CD4-positive, CD25-positive, alpha-beta regulatory T cell (primary cell): Measurements from ENCODE around the gene MAPRE2. TPM values are rescaled to one million over a fixed set of nuclear protein-coding genes. Genes with fewer than 3 reads are reported as not detected.

Experiments used
- ATAC-seq, 2 donors: fragments of 150-1000 bp; cut with Tn5 transposase; one replicate each; pipeline ENCODE4 v1.10.0; 2021; ENCODE audit warnings: low read depth in 2 of 2, moderate number of reproducible peaks in 2 of 2, moderate library complexity in 1 of 2
- DNase-seq, 3 donors: peaks; one replicate each; pipeline versions ENCODE4 v3.0.0 to v3.0.0-alpha.2; 2012 to 2022; ENCODE audit warnings: mixed read lengths in 1 of 3
- H3K27ac ChIP-seq: one replicate; pipeline ENCODE4 v1.7.0; 2013; ENCODE audit warnings: mild to moderate bottlenecking, low read length; ENCODE audit not compliant: insufficient read depth, poor library complexity, severe bottlenecking
- H3K27me3 ChIP-seq: one replicate; pipeline ENCODE4 v1.7.0; 2013; ENCODE audit warnings: low read length; ENCODE audit not compliant: control insufficient read depth, insufficient read depth
- H3K36me3 ChIP-seq: one replicate; pipeline ENCODE4 v1.7.0; 2013; ENCODE audit warnings: mild to moderate bottlenecking, low read length, moderate library complexity; ENCODE audit not compliant: control insufficient read depth, insufficient read depth
- H3K4me1 ChIP-seq: 2 replicates; pipeline ENCODE4 v1.7.0; 2013; ENCODE audit warnings: mild to moderate bottlenecking, low read length; ENCODE audit not compliant: insufficient read depth, control insufficient read depth, poor library complexity, severe bottlenecking
- H3K4me3 ChIP-seq: one replicate; pipeline ENCODE4 v1.7.0; 2013; ENCODE audit warnings: low read depth, mild to moderate bottlenecking, low read length, moderate library complexity
- H3K9me3 ChIP-seq, 2 experiments: 1 replicate in 1 of 2; 2 replicates in 1 of 2; pipeline ENCODE4 v1.7.0; 2013; ENCODE audit warnings: low read length in 2 of 2, mild to moderate bottlenecking in 1 of 2, moderate library complexity in 1 of 2; ENCODE audit not compliant: control insufficient read depth in 2 of 2
- H3K27ac Mint-ChIP-seq, 3 donors: one replicate each; pipeline ENCODE4 v1.8.0; 2020 to 2022; ENCODE audit warnings: mild to moderate bottlenecking in 3 of 3, mixed read lengths in 3 of 3, moderate library complexity in 2 of 3
- H3K27me3 Mint-ChIP-seq: one replicate; pipeline ENCODE4 v1.8.0; 2022; ENCODE audit warnings: mild to moderate bottlenecking, mixed read lengths
- H3K36me3 Mint-ChIP-seq: one replicate; pipeline ENCODE4 v1.8.0; 2020; ENCODE audit warnings: mixed read lengths
- H3K4me1 Mint-ChIP-seq, 4 donors: one replicate each; pipeline ENCODE4 v1.8.0; 2020 to 2022; ENCODE audit warnings: mixed read lengths in 4 of 4, mild to moderate bottlenecking in 1 of 4
- H3K4me3 Mint-ChIP-seq, 4 donors: one replicate each; pipeline ENCODE4 v1.8.0; 2020 to 2022; ENCODE audit warnings: mild to moderate bottlenecking in 4 of 4, mixed read lengths in 4 of 4, moderate library complexity in 3 of 4
- H3K9me3 Mint-ChIP-seq, 7 donors: one replicate each; pipeline ENCODE4 v1.8.0; 2020 to 2022; ENCODE audit warnings: mixed read lengths in 7 of 7, mild to moderate bottlenecking in 3 of 7, moderate library complexity in 2 of 7
- polyA plus RNA-seq, 4 donors: library from polyadenylated mRNA; unstranded; fragments of 300-500 nt; fragmentation: Illumina TruSeq; gene quantifications; one replicate each; pipeline ENCODE4 v1.2.3, GENCODE V29; 2021
- total RNA-seq: library from RNA; stranded (reverse); gene quantifications from one replicate; pipeline ENCODE4 v1.2.3, GENCODE V29; 2022

Gene MAPRE2
- total and polyA plus RNA-seq, 5 donors from 2014 or later: 62.2 to 82.5 (median 67.3) TPM

DNA sequence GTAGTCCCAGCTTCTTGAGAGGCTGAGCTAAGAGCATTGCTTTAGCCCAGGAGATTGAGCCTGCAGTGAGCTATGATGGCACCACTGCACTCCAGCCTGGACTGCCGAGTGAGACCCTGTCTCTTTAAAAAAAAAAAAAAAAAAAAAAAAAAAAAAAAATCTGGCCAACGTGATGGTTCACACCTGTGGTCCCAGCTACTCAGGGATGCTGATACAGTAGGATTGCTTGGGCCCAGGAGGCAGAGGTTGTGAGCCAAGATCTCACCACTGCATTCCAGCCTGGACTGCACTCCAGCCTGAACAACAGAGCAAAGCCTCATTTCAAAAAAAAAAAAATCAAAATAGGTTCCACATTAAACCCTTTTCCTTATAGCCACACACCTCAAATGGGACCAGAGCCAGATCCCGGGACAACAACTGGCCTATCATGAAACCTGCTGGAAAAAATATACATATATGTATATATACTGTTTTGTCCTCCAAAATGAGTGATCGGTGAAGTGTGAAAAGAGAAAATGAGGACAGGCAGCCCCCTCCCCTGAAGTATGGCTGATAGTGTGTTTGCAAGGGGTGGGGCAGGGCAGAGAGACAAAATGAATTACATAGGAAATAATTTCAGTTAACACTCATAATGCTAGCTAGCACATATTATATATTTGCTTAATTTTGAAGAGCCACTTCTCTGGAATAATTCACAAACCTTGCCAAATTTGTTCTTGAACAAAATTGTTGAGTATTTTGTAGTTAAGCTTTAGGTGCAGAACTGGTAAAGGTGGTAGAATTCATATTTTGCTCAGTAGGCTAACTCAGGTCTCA is 22.9 kb downstream of the MAPRE2 start:
- H3K9me3 Mint-ChIP-seq: no peaks in the 10 kb centered on the region
- peaks cover 7% of the 10 kb centered on the region for H3K36me3 Mint-ChIP-seq
- H3K27me3 Mint-ChIP-seq: no peaks in the 10 kb centered on the region
- H3K9me3 ChIP-seq: no peaks in the 10 kb centered on the region
- H3K27ac ChIP-seq: no peak overlapping the region
- no peak for ATAC-seq
- no peak overlapping the region for H3K4me3 ChIP-seq
- peak overlapping the region in 2 of 3 donors; percentile 67 to 80 for H3K27ac Mint-ChIP-seq
- H3K4me1 Mint-ChIP-seq: peaks cover 50 to 72% (median 55%) of the 10 kb centered on the region in 4 donors
- H3K4me3 Mint-ChIP-seq: peak overlapping the region in 1 of 4 donors; percentile 12
- no peaks in the 10 kb centered on the region for H3K4me1 ChIP-seq
- no peaks in the 10 kb centered on the region for H3K36me3 ChIP-seq
- DNase-seq: no peak
- no peaks in the 10 kb centered on the region for H3K27me3 ChIP-seq

DNA sequence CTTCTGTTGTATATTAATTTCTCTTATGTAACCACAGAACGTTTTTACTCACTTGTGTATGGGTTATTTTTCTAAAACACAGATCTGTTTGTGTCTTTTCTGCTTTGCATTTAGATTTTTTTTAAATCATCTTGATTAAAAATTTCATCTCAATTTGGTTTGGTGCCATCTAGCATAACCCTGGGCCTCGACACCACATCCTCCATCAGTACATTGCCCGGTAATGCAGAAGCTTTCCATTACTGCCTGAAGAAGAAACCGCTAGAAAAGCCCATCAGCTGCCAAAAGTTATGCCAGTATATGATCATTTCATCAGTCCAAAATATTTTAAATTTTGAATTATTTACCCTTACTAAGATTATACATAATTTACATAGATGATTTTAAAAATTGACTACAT is 26.2 kb downstream of the MAPRE2 start:
- H3K36me3 ChIP-seq: peaks cover 20% of the 10 kb centered on the region
- no peak overlapping the region for H3K27ac ChIP-seq
- Mint-ChIP-seq H3K9me3 (peaks cover 0 to 2% (median 0%) of the 10 kb centered on the region in 7 donors), H3K36me3 (peaks cover 26% of the 10 kb centered on the region), H3K4me1 (peaks cover 38 to 61% (median 43%) of the 10 kb centered on the region in 4 donors), H3K4me3 (no peak overlapping the region), H3K27me3 (no peaks in the 10 kb centered on the region), H3K27ac (peak overlapping the region in 2 of 3 donors; percentile 15 to 84)
- DNase-seq (no peak), ATAC-seq (no peak)
- no peaks in the 10 kb centered on the region for H3K27me3 ChIP-seq
- H3K9me3 ChIP-seq: no peaks in the 10 kb centered on the region
- H3K4me1 ChIP-seq: no peaks in the 10 kb centered on the region
- H3K4me3 ChIP-seq: no peak overlapping the region

DNA sequence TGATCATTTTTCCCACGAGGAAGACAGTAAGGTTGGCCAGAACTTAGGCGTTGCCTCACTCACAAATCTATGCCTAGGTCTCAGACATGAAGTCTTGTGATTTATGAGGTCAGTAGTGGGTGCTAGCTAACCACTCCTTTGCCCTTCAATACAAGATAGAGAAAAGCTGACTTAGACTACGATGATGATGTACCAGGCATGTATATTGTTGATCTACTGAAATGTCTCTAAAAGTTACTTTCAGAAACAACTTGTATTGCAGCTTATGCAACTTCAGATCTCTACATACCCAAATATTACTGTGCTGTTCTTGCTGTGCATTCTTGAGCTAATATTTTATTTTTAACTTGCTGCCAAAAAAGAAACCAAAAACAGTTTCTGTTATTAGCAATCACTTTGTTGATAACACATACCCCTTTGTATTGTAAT is 30.6 kb downstream of the MAPRE2 start:
- no peak overlapping the region for H3K4me3 ChIP-seq
- no peak overlapping the region for H3K4me3 Mint-ChIP-seq

DNA sequence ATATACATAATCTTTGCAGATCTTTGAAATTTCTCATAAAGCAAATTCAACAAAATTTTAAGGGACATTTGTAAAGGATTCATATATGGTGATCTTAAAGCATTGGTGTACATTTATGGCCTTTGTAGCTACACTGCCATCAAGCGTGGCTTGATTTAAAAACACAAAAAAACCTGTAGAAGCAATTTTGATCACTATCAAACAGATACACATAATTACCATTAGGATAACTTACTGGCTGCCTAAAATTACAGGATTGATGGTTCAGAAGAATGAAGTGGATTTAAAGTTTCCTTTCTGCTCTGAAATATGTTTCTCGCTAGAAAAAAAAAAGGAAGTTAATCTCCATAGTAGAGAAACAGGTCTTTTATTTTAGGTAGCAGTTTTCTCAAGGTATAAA is 31.4 kb downstream of the MAPRE2 start:
- Histone ChIP-seq H3K27me3 (no peaks in the 10 kb centered on the region), H3K27ac (no peak overlapping the region), H3K4me3 (no peak overlapping the region), H3K36me3 (peaks cover 33% of the 10 kb centered on the region), H3K9me3 (no peaks in the 10 kb centered on the region), H3K4me1 (no peaks in the 10 kb centered on the region)
- Mint-ChIP-seq H3K27ac (no peak overlapping the region), H3K4me3 (no peak overlapping the region), H3K36me3 (peaks cover 26% of the 10 kb centered on the region), H3K27me3 (no peaks in the 10 kb centered on the region), H3K9me3 (peaks cover 0 to 2% (median 0%) of the 10 kb centered on the region in 7 donors), H3K4me1 (peaks cover 21 to 48% (median 38%) of the 10 kb centered on the region in 4 donors)
- DNase-seq: no peak
- no peak for ATAC-seq

More for the DNA sequence above, 30.6 kb downstream of the MAPRE2 start:
- no peaks in the 10 kb centered on the region for H3K4me1 ChIP-seq
- H3K27ac Mint-ChIP-seq: peak overlapping the region in 2 of 3 donors; percentile 44 to 45
- H3K36me3 ChIP-seq: peaks cover 33% of the 10 kb centered on the region
- no peak for DNase-seq
- H3K4me1 Mint-ChIP-seq: peaks cover 16 to 47% (median 39%) of the 10 kb centered on the region in 4 donors
- no peaks in the 10 kb centered on the region for H3K9me3 ChIP-seq
- H3K27ac ChIP-seq: no peak overlapping the region
- ATAC-seq: no peak
- H3K27me3 Mint-ChIP-seq: no peaks in the 10 kb centered on the region
- H3K9me3 Mint-ChIP-seq: peaks cover 0 to 2% (median 0%) of the 10 kb centered on the region in 7 donors
- H3K27me3 ChIP-seq: no peaks in the 10 kb centered on the region
- H3K36me3 Mint-ChIP-seq: peaks cover 26% of the 10 kb centered on the region

DNA sequence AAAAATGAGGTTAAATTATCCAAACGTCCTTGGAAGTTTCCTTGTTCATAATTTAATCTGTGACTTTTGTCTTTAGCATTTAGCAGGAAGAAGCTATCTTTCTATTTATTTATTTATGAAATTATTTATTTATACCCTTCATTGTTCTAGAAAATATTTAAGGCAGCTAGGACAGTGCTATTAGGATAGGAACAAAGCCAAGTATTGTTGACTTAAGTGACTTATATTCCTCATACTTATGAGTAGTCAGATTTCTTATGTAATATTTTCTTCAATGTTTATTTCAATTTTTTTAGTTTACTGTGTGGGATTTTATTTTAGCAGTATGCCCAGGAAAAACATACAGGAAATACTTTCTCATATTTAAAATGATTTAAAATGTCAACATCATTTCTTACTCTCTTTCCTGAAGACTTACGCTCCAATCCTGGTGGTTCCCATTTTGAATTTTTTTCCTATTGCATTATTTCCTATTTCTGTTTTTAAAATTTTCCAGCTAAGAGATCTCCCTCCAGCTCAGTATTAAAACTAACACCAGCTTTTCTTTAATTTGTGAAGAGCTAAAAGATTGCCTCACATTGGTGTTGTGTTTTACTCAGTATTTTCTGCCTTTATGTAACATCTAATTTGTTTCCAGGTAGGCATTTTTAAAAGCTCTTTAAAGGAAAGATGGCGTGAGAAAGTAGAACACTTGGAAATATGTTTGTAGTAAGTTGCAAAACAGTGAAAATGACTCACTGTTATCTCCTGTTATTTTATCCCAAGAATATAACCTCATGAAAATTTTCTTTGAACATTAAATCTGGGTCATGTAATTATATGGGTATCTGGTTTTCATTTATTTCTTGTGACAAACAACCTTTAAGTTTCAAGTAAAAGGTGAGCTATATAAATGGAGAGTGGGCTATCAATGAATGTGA is 32.2 kb downstream of the MAPRE2 start:
- Histone ChIP-seq H3K9me3 (no peaks in the 10 kb centered on the region), H3K4me1 (no peaks in the 10 kb centered on the region), H3K27ac (no peak overlapping the region), H3K4me3 (no peak overlapping the region), H3K36me3 (peaks cover 34% of the 10 kb centered on the region), H3K27me3 (no peaks in the 10 kb centered on the region)
- Mint-ChIP-seq H3K9me3 (peaks cover 0 to 2% (median 0%) of the 10 kb centered on the region in 7 donors), H3K4me3 (no peak overlapping the region), H3K4me1 (peaks cover 22 to 48% (median 40%) of the 10 kb centered on the region in 4 donors), H3K27me3 (no peaks in the 10 kb centered on the region), H3K27ac (peak overlapping the region in 1 of 3 donors; percentile 11), H3K36me3 (peaks cover 26% of the 10 kb centered on the region)
- no peak for DNase-seq
- no peak for ATAC-seq

DNA sequence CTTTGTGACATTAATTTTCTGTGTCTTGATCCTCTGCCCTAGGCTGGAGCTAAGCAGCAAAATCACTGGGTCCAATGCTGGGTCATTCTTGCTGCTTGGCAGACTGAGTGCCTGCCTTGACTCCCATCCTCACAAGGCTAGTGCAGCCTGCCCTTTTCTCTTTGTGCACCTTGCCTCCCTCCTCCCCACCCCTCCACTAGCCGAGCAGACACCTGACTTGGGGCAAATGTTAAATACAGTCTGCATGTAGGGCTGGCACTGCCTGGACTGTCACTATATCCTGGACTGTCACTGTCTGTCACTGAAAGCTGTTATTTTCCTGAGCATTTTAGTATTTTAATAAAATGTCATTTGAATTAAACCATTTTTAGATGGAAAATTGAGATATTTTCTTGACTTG is 33.4 kb downstream of the MAPRE2 start:
- Mint-ChIP-seq H3K36me3 (peaks cover 34% of the 10 kb centered on the region), H3K9me3 (peaks cover 0 to 2% (median 0%) of the 10 kb centered on the region in 7 donors), H3K4me3 (no peak overlapping the region), H3K27ac (peak overlapping the region in 1 of 3 donors; percentile 11), H3K4me1 (peaks cover 30 to 46% (median 41%) of the 10 kb centered on the region in 4 donors), H3K27me3 (no peaks in the 10 kb centered on the region)
- Histone ChIP-seq H3K9me3 (no peaks in the 10 kb centered on the region), H3K27me3 (no peaks in the 10 kb centered on the region), H3K4me1 (no peaks in the 10 kb centered on the region), H3K36me3 (peaks cover 37% of the 10 kb centered on the region), H3K27ac (no peak overlapping the region), H3K4me3 (no peak overlapping the region)
- DNase-seq (no peak), ATAC-seq (no peak)

DNA sequence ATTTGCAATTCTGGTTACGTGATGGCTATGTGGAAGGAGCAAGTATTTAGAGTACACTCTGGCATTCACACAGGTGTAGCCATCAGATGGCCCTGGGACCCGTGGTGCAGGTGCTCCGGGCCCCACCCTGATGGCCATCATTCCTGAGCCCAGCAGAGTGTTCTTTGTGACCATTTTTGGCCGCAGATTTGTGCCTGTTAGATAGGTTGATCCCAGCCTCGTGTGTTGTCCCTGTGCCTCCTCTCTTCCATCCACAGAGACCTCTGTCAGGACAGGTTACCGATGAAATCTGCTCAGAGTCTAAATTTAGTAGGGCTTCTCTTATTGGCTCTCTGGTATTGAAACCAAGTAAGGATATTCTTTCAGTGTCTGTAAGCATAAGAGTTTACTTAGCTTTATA is 33.9 kb downstream of the MAPRE2 start:
- H3K4me3 Mint-ChIP-seq: no peak overlapping the region
- peak overlapping the region in 1 of 3 donors; percentile 70 for H3K27ac Mint-ChIP-seq
- peaks cover 30 to 49% (median 39%) of the 10 kb centered on the region in 4 donors for H3K4me1 Mint-ChIP-seq
- H3K36me3 Mint-ChIP-seq: peaks cover 33% of the 10 kb centered on the region
- no peaks in the 10 kb centered on the region for H3K9me3 ChIP-seq
- H3K9me3 Mint-ChIP-seq: peaks cover 0 to 2% (median 0%) of the 10 kb centered on the region in 7 donors
- no peak for DNase-seq
- H3K27me3 Mint-ChIP-seq: no peaks in the 10 kb centered on the region
- no peaks in the 10 kb centered on the region for H3K27me3 ChIP-seq
- no peak for ATAC-seq
- peaks cover 37% of the 10 kb centered on the region for H3K36me3 ChIP-seq
- H3K4me1 ChIP-seq: no peaks in the 10 kb centered on the region
- H3K27ac ChIP-seq: no peak overlapping the region
- no peak overlapping the region for H3K4me3 ChIP-seq
